ENCODE data around the gene LOX.
A peak's percentile ranks its signal among the peaks of the same experiment; 100 is the strongest.

LOX gene

GRCh38 chr5:122078116-122079110 lies at the start of gene LOX:
LOX (minus strand) TSS chr5:122078259; CDS start chr5:122077985, 274 bp downstream.
- DNase-seq: no peak

GRCh38 chr5:122126756-122127321 lies 48.8 kb upstream of the LOX start:
- no peak for DNase-seq

GRCh38 chr5:122126177-122126755 lies 48.2 kb upstream of the LOX start:
- no peak for DNase-seq

GRCh38 chr5:122124766-122125165 lies 46.7 kb upstream of the LOX start:
- DNase-seq: no peak

- no peak for DNase-seq
Observed at GRCh38 chr5:122121479-122122465, 43.7 kb upstream of the LOX start.

- no peak for DNase-seq
Observed at GRCh38 chr5:122120957-122121356, 42.9 kb upstream of the LOX start.

GRCh38 chr5:122120493-122120892 lies 42.4 kb upstream of the LOX start:
- no peak for DNase-seq

GRCh38 chr5:122119205-122119604 lies 41.1 kb upstream of the LOX start:
- DNase-seq: no peak

- no peak for DNase-seq
Observed at GRCh38 chr5:122118356-122118948, 40.4 kb upstream of the LOX start.

GRCh38 chr5:122114501-122114900 lies 36.4 kb upstream of the LOX start:
- DNase-seq: no peak

GRCh38 chr5:122112733-122113558 lies 34.9 kb upstream of the LOX start:
- no peak for DNase-seq

- no peak for DNase-seq
Observed at GRCh38 chr5:122112063-122112462, 34.0 kb upstream of the LOX start.

GRCh38 chr5:122111460-122111859 lies 33.4 kb upstream of the LOX start:
- no peak for DNase-seq

GRCh38 chr5:122110987-122111386 lies 32.9 kb upstream of the LOX start:
- no peak for DNase-seq

- DNase-seq: no peak
Observed at GRCh38 chr5:122107016-122107415, 29.0 kb upstream of the LOX start.

- no peak for DNase-seq
Observed at GRCh38 chr5:122105909-122106308, 27.9 kb upstream of the LOX start.

GRCh38 chr5:122102825-122103224 lies 24.8 kb upstream of the LOX start:
- no peak for DNase-seq

GRCh38 chr5:122101636-122102285 lies 23.7 kb upstream of the LOX start:
- peak in 1 of 2 donors; percentile 8 for DNase-seq

GRCh38 chr5:122099060-122099790 lies 21.2 kb upstream of the LOX start:
- no peak for DNase-seq

- no peak for DNase-seq
Observed at GRCh38 chr5:122097391-122097790, 19.3 kb upstream of the LOX start.
